ENCODE data around the gene PRMT2. TPM values are rescaled to one million over a fixed set of nuclear protein-coding genes. Genes with fewer than 3 reads are reported as not detected.
A peak's percentile ranks its signal among the peaks of the same experiment; 100 is the strongest.
"Not testable (repeated sequence)": the region's sequence is repeated elsewhere in the genome, so short reads cannot be mapped to it uniquely, and the experiment has no call there.

The PRMT2 gene
- total RNA-seq, 2 donors from 2014 or later: 91.3 to 93.0 TPM

DNA sequence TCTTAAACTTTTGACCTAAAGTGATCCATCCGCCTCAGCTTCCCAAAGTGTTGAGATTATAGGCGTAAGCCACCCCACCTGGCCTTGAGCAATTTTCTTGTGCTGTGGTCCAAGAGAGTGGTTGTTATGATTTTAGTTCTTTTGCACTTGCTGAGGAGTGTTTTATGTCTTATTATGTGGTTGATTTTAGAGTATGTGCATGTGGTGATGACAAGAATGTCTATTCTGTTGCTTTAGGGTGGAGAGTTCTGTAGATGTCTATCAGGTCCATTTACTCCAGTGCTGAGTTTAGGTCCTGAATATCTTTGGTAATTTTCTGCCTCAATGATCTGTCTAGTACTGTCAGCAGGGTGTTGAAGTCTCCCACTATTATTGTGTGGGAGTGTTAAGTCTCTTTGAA, 19.4 kb upstream of the PRMT2 start:
- intact Hi-C loops (cut with DNase I): no loop called here
- DNase-seq (ENCODE audit: low spot score): no peak

DNA sequence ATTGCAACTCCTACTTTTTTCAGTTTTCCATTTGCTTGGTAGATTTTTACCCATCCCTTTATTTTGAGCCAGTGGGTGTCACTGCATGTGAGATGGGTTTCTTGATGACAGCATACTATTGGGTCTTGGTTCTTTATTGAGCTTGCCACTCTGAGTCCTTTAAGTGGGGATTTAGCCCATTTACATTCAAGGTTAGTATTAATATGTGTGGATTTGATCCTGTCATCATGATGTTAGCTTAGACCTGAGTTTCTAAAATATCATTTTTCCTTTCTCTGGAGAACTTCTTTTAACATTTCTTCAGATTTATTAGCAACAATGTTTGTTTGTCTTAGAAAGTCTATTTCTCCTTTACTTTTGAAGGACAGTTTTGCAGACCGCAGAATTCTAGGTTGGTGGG, 18.8 kb upstream of the PRMT2 start:
- intact Hi-C loops (cut with DNase I): no loop called here
- no peak for DNase-seq (ENCODE audit: low spot score)

DNA sequence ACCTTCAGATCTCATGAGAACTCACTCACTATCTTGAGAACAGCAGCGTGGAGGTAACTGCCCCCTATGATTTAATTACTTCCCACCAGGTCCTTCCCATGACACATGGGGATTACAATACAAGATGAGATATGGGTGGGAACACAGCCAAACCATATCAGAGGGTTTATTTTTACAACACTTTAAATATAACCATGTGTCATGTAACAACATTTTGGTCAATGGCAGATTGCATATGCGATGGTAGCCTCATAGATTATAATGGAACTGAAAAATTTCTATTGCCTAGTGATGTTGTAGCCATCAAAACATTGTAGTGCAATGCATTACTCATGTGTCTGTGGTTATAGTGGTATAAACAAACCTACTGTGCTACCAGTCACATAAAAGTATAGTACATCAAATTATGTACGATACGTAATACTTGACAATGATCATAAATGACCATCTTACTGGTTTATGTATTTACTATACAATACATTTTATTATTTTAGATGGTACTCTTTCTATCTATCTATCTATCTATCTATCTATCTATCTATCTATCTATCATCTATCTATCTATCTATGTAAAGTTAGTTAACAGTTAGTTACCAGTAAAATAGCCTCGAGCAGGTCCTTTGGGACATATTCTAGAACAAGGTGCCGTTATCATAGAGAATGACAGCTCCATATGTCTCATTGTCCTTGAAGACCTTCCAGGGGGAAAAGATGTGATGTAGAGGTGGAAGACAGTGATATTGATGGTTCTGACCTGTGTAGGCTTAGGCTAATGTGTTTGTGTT, 18.0 kb upstream of the PRMT2 start:
- intact Hi-C loops (cut with DNase I): no loop called here
- no peak for DNase-seq (ENCODE audit: low spot score)

DNA sequence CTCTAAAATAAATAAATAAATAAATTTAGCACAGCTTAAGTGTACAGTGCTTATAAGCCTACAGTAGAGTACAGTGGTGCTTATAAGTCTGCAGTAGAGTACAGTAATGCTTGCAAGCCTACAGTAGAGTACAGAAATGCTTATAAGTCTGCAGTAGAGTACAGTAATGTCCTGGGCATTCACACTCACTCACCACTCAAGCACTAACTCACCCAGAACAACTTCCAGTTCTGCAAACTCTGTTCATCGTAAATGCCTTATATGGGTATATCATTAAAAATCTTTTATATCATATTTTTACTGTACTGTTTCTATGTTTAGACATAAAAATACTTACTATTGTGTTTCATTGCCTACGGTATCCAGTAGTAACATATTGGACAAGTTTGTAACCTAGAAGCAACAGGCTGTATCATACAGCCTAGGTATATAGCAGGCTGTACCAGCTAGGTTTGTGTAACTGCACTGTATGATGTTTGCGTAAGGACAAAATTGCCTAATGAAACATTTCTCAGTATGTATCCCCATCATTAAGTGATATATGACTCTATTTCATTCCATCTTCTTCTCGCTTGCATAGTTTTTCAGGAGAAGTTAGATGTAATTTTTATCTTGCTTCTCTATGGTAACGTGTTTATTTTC, 16.6 kb upstream of the PRMT2 start:
- intact Hi-C loops (cut with DNase I): no loop called here
- DNase-seq (ENCODE audit: low spot score): no peak

DNA sequence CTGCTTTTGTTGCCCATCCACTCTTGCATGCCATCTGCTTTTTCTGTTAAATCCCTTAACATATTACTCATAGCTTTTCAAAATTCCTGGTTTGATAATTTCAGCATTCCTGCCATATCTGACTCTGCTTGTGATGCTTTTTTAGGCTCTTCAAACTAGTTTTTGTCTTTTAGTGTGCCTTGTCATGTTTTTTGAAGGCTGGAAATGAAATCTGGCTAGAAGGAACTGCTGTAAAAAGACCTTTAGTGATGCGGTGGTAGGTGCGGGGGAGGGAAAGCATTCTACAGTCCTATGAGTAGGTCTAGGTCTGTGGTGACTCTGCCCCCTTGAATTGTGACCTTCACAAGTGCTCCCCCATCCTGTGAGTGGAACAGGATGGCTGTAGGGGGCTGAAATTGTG, 15.6 kb upstream of the PRMT2 start:
- no peak for DNase-seq (ENCODE audit: low spot score)
- intact Hi-C loops (cut with DNase I): no loop called here

DNA sequence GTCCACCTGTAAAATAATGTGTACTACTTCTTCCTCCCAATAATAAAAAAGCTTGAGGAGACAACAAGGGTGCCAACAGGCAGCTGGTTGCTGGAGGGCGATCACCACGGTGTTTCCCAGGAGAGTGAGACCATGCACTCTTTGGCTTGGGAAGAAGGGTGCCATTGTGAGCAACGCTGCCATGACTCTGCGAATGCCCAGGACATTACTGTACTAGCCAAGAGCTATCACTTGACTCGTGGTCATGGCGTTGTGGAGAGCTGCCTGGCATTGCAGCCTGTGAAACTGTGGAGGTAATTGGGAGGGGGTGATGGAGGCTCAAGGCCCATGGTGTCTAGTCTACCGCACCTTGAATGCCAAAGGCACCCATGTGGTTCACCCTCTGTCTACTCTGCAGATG, 14.6 kb upstream of the PRMT2 start:
- no peak for DNase-seq (ENCODE audit: low spot score)
- intact Hi-C loops (cut with DNase I): no loop called here

DNA sequence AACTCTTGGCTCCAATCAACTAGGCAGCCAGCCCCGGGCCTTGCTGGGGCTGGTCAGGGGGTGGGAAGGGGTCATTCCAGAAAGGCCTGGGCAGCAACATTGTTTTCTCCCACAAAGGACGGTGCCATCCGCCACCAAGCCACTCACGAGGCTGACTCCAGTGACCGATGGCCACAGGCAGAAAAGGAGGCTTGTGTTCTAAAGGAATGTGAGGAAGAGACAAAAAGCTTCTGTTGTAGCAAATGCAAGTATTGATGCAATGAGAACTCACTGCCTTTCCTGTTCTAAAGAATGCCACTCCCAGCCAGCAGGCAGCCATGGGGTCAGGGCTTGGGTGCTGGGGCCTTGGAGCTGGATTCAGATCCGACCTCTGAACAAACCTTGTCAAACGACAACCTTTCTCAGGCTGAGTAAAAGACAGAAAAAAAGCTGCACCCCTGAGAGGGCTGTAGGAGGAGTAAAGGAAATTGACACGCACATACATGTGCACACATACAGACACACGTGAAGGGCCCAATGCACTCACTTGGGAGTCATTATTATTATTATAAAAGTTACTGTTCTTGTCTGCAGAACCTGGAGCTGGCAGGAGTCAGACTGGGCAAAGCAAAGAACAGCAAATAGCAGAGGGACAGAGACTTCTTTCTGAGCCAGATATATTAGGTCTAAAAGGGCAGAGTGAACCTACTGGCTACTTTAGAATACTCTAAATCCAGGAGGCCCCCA, 13.9 kb upstream of the PRMT2 start:
- no peak for DNase-seq (ENCODE audit: low spot score)
- intact Hi-C loops (cut with DNase I): no loop called here

DNA sequence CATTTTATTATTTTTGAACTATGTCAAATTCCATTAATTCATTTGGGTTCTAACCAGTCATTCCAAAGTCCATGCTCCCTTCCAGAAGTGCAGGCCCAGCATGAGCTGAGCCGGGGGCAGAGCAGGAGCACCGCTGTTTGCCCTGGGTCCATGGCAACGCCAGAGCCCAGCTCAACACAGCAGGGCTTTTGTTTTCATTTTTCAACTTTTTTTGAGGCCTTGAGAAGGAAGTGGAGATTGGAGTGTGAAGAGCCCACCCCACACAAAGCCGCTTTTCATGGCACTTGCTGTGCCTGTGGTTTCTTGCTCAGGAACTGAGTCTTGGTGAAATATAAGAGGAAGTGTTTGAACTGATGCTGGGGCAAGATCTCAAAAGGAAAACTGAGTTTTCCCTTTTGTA, 13.2 kb upstream of the PRMT2 start:
- intact Hi-C loops (cut with DNase I): no loop called here
- no peak for DNase-seq (ENCODE audit: low spot score)

DNA sequence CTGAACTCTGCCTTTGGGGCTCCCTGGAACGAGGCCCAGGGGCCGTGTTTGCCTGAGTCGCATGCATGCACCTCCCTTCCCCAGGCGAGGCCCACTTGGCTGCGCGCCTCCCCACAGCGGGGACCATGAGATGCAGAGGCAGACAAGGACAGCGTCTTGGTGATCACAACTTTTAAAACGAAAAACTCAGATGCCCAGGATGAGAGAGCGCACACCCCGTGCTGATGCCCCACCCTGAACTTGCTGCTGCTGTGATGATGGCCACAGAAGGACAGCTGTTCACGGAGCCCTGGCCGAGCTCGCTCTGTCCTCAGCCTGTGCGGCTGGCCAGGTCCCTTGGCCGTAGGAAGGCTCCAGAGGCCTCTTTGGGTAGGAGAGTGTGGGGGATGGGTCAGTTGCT, 11.4 kb upstream of the PRMT2 start:
- DNase-seq (ENCODE audit: low spot score): no peak
- intact Hi-C loops (cut with DNase I): no loop called here

DNA sequence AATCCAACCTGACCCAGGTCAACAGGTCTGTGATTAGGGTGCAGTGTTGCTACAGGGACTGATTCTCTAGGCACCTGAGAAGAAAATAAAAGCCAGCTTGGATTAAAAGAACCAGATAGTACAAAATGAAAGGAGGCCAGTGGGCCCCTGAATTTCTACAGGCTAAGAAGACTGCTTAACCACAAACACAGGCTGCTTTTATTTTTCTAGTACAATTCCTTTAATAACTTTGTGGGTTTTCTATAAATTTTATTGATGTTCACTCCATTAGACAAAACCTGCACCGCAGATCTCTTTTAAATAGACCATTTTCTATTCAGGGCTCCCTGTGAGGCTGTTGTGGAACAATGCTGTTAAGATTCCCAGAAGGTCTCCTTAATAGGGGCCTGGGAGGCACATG, 9.7 kb upstream of the PRMT2 start:
- intact Hi-C loops (cut with DNase I): no loop called here
- DNase-seq (ENCODE audit: low spot score): no peak

DNA sequence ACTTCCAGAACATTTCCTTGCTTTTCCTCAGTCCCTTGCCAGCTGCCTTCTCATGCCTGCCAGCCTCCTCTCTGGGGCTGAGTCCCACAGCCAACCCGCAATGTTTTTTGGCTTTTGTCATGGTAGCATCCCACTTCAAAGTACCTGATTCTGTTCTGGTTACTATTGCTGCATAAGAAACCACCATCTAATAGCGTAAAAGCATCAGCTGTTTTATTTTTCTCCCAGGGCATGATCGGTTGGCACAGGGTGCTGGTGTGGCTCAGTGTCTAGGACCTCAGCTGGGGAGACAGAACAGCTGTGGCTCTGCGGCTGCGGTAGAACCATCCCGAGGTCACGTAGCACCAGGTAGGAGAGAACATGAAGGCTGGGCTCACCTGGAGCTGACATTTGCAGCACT, 8.9 kb upstream of the PRMT2 start:
- intact Hi-C loops (cut with DNase I): no loop called here

DNA sequence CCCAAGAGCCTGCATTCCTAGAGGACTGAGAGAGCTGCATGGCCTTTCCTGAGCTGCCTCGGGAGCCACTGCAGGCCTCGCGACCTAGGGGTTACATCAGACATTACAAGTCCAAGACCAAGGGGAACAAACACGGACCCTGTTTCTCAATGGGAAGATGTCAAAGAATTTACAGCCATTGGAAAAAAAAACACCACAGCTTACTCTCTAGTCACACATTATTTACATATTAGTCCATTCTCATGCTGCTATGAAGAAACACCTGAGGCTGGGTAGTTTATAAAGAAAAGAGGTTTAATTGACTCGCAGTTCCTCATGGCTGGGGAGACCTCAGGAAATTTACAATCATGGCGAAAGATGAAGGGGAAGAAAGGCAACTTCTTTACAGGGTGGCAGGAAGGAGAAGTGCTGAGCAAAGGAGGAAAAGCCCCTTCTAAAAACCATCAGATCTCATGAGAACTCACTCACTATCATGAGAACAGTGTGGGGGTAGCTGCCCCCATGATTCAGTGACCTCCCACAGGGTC, 8.4 kb upstream of the PRMT2 start:
- no peak for DNase-seq (ENCODE audit: low spot score)
- intact Hi-C loops (cut with DNase I): no loop called here

More for the DNA sequence above, 8.9 kb upstream of the PRMT2 start:
- no peak for DNase-seq (ENCODE audit: low spot score)

DNA sequence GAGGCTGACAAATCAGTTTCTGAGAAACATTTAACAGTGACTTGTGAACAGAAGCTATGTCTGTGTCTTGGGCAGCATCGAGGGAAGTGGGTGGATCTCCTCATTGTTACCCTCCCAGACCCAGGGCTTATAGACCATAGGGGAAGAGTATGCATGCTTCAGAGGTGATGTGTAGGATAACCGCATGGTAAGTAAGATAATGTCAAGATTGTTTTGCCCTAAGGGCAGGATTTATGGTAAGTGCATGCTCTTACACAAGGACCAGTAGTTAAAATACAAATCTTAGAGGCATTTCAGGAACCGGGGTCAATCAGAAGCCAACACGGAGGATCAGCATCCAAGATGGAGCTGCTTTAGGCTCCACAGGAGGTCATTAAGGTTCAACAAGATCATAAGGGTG, 7.7 kb upstream of the PRMT2 start:
- DNase-seq (ENCODE audit: low spot score): no peak
- intact Hi-C loops (cut with DNase I): no loop called here

DNA sequence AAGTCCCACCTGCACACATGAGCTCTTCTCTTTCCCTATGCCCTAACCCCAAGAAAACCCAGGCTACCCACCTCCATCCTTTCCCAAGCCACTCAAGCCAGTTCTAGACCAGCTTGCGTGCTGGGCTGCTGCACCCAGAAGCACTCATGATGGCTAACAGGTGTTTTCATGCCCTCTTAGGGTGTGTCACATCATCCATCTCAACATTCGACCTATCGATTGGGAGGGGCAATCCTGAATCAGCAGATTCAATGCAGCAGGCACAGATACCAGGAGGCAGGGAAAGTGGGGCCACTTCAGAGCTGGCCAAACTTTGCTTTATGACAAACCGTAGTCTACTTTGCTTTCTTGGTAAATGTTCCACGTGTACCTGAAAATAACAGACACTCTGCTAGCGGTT, 6.6 kb upstream of the PRMT2 start:
- DNase-seq (ENCODE audit: low spot score): no peak
- intact Hi-C loops (cut with DNase I): no loop called here

DNA sequence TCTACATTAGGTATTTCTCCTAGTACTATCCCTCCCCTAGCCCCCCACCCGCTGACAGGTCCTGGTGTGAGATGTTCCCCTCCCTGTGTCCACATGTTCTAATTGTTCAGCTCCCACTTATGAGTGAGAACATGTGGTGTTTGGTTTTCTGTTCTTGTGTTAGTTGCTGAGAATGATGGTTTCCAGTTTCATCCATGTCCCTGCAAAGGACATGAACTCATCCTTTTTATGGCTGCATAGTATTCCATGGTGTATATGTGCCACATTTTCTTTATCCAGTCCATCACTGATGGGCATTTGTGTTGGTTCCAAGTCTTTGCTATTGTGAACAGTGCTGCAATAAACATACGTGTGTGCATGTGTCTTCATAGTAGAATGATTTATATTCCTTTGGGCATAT, 4.6 kb upstream of the PRMT2 start:
- DNase-seq (ENCODE audit: low spot score); intact Hi-C loops (cut with DNase I): not testable (repeated sequence)

DNA sequence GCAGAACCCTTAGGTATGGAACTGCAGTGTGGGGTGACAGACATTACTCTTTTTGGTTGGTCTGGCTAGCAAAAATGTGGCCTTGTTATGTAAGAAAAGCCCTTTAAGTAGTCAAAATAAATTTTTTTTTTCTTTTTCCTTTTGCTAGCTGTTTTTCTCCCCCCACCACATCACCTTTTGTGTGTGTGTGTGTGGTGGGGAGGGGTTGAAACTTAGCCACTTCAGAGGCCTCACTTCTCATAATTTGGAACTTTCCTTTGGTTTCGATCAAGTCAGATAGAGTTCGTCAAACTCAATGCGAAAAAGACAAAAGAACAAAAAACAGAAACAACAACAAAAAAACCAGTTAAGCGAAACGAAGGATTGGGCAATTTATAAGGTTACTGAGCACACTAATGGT, 1.9 kb upstream of the PRMT2 start:
- intact Hi-C loops (cut with DNase I): no loop called here

DNA sequence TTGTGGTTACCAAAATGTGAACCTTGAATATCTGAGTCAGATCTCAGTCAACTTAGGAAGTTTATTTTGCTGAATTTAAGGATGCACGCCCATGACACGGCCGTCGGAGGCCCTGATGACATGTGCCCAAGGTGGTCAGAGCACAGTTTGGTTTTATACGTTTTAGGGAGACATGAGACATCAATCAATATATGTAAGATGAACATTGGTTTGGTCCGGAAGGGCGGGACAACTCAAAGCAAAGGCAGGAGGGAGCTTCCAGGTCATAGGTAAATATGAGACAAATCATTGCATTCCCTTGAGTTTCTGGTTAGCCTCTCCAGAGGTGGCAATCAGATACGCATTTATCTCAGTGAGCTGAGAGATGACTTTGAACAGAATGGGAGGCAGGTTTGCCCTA, 1.0 kb upstream of the PRMT2 start:
- no peak for DNase-seq (ENCODE audit: low spot score)
- intact Hi-C loops (cut with DNase I): no loop called here

More for the DNA sequence above, 1.9 kb upstream of the PRMT2 start:
- DNase-seq (ENCODE audit: low spot score): no peak

DNA sequence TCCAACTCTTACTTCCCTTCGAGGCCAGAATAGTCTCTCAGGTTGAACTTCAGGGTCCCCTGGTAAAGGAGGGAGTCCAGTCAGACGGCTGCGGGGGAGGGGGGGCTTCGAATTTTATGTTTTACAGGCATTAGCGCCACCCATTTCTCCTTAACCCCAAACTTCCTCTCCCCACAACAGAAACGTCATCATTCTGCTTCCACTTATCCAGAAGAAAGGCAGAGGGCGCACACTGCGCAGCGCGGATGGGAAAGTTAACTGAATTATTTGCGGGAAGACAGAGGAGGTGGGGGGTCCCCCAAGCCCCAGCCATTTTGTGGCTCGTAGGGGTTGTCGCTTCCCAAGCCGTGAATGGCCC, 529 bp upstream of the PRMT2 start:
- DNase-seq (ENCODE audit: low spot score): no peak
- intact Hi-C loops (cut with DNase I): no loop called here

DNA sequence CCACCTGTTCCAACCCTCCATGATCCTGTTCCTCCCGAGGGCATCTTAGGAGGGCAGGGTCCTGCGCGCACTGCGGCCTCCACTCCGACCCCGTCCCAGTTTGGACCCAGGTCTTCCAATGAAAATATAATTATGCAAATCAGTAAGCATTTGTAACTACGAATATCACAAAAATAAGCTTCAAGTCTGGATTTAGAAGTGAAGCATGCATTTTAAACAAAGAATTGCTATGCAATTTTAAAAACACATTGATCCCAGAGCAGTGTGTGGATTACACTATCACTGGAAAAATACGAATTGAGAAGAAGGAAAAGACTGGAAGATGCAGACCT, 673 bp downstream of the PRMT2 start:
- DNase-seq (ENCODE audit: low spot score): no peak
- intact Hi-C loops (cut with DNase I): no loop called here

DNA sequence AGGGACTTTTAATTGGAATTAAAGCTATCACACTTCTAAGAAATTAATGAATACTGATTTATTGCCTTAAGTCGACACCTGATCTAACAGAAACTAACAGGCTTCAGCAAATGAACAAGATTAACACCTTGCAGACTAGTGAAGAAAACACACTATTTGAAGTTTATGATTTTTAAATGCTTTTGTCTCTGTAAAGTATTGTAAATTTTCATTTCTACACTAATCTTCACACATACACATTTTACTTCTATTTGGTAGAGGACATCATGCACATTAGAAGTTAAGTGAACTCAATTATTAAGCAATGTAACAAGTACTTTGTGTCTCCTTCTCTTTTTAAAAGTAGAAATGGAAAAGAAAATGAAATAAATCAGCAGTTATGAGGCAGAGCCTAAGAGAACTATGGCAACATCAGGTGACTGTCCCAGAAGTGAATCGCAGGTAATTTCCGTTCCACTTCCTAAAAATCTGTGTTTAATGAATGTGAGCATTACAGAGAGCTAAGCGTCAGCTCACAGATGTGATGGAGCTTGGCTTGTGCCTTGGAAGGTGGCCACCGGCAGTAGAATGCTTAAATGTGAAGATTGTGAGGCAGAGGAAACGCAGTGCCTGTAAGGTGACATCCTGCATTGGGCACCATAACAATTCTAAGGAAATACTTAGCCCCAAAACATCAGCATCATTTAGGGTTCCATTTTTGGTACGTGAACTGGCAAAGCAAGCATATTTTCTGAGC, 1.2 kb downstream of the PRMT2 start:
- intact Hi-C loops (cut with DNase I): no loop called here
- DNase-seq (ENCODE audit: low spot score): peak; percentile 35

All from posterior vena cava (tissue), 2 donors.